ENCODE data around the gene TRAPPC10.

DNA sequence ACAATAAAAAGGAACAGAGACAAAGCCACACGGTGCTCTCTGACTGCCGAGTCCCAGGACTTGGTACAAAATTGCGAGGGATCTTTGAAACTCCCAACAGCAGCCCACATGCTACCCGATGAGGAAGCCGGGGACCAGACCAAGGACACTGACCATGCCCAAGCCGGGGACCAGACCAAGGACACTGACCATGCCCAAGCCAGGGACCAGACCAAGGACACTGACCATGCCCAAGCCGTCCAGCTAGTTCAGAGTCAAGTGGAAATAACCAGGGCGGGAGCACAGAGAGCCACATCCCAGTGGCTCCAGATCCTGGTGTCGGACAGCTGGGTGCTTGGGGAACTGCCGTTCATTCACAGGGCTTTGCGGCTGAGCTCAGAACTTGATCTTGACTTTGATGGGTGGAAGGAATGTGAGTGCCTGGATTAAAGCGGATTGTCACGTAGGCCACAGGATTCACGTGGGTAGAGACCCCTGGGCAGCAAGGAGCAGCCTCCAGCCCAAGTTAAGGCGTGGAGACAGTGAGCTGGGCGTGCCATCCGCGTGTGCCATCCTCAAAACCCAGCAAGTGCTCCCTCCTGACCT, 16.5 kb upstream of the TRAPPC10 start:
- TF ChIP-seq EZH2 (IDR thresholded peaks at IDR 0.05; ENCODE audit: insufficient read depth, poor library complexity, severe bottlenecking) (no peak), EZH2phosphoT487 (IDR thresholded peaks at IDR 0.05; ENCODE audit: insufficient read depth, low read depth) (no peak)

Data from GM23248 (cell line).